ENCODE data around the gene PPTC7. TPM values are rescaled to one million over a fixed set of nuclear protein-coding genes. Genes with fewer than 3 reads are reported as not detected.
A peak's percentile ranks its signal among the peaks of the same experiment; 100 is the strongest.

PPTC7 gene
- total and polyA plus RNA-seq, 2 donors (not counting 1 experiment from before 2014, with no cell fraction given), result 6.9 to 12.5 TPM

DNA sequence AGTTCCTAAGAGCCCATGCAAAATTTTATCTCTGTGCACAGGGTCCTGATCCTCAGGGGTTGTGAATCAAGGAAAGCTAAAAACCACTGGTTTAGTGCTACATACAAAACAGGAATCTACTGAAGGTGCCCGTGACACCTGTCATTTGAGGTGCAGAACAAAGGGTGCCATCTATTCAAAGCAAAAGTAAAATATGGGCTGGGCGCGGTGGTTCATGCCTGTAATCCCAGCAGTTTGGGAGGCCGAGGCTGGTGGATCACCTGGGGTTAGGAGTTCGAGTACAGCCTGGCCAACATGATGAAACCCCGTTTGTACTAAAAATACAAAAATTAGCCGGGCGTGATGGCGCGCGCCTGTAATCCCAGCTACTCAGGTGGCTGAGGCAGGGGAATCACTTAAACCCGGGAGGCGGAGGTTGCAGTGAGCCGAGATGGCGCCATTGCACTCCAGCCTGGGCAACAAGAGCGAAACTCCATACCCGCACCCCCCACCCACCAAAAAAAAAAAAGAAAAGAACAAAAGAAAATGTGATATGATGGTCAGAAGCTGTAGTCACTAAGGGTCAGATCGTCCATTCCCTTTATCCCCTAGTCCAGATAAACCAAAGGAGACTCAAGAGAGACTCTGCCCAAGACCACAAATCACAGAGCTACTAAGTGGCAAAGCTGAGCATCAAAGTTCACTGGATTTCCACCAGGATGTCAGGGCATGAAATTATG, 3.4 kb downstream of the PPTC7 start:
- Histone ChIP-seq H3K9ac (ENCODE audit: insufficient read depth, low read length) (no peak overlapping the region), H2AFZ (ENCODE audit: low read length) (no peak overlapping the region), H3K79me2 (ENCODE audit: control insufficient read depth, insufficient read depth, low read length) (peaks cover 48% of the 10 kb centered on the region), H3K27me3 (ENCODE audit: control insufficient read depth, insufficient read depth, low read length) (no peaks in the 10 kb centered on the region), H3K36me3 (ENCODE audit: control insufficient read depth, insufficient read depth, low read length) (no peaks in the 10 kb centered on the region), H3K4me1 (ENCODE audit: control insufficient read depth, extremely low read depth, insufficient read depth, low read length) (peaks cover 10% of the 10 kb centered on the region), H3K27ac (ENCODE audit: insufficient read depth, low read length) (no peak overlapping the region), H4K20me1 (ENCODE audit: control insufficient read depth, extremely low read depth, insufficient read depth, low read length) (no peaks in the 10 kb centered on the region), H3K4me2 (ENCODE audit: extremely low read depth, insufficient read depth, low read length) (no peak overlapping the region), H3K4me3 (replicated peaks in 1 of 4; ENCODE audit: control extremely low read depth in 1 of 4, insufficient read depth in 1 of 4, low read depth in 3 of 4, low read length in 4 of 4) (no peak overlapping the region), H3K9me3 (ENCODE audit: control insufficient read depth, insufficient read depth, low read depth, low read length) (no peaks in the 10 kb centered on the region)
- TF ChIP-seq CTCF (conservative IDR thresholded peaks at IDR 0.05 in 1 of 2, IDR thresholded peaks at IDR 0.05 in 1 of 2; ENCODE audit: low read depth in 1 of 2, low read length in 2 of 2) (no peak), EZH2 (IDR thresholded peaks at IDR 0.05; ENCODE audit: low read length, missing control alignments) (no peak)
- DNase-seq (ENCODE audit: low read depth in 2 of 2), result no peak

- Histone ChIP-seq H3K9ac (ENCODE audit: insufficient read depth, low read length) (no peak overlapping the region), H3K36me3 (ENCODE audit: control insufficient read depth, insufficient read depth, low read length) (no peaks in the 10 kb centered on the region), H3K4me3 (replicated peaks in 1 of 4; ENCODE audit: control extremely low read depth in 1 of 4, insufficient read depth in 1 of 4, low read depth in 3 of 4, low read length in 4 of 4) (peak overlapping the region in 1 of 4 experiments; percentile 2), H4K20me1 (ENCODE audit: control insufficient read depth, extremely low read depth, insufficient read depth, low read length) (no peaks in the 10 kb centered on the region), H3K27ac (ENCODE audit: insufficient read depth, low read length) (peak overlapping the region; percentile 97), H3K27me3 (ENCODE audit: control insufficient read depth, insufficient read depth, low read length) (no peaks in the 10 kb centered on the region), H3K9me3 (ENCODE audit: control insufficient read depth, insufficient read depth, low read depth, low read length) (no peaks in the 10 kb centered on the region), H2AFZ (ENCODE audit: low read length) (no peak overlapping the region), H3K4me2 (ENCODE audit: extremely low read depth, insufficient read depth, low read length) (peak overlapping the region; percentile 74), H3K4me1 (ENCODE audit: control insufficient read depth, extremely low read depth, insufficient read depth, low read length) (peaks cover 10% of the 10 kb centered on the region), H3K79me2 (ENCODE audit: control insufficient read depth, insufficient read depth, low read length) (peaks cover 54% of the 10 kb centered on the region)
- no peak for TF ChIP-seq EZH2 (IDR thresholded peaks at IDR 0.05; ENCODE audit: low read length, missing control alignments)
- TF ChIP-seq CTCF (conservative IDR thresholded peaks at IDR 0.05 in 1 of 2, IDR thresholded peaks at IDR 0.05 in 1 of 2; ENCODE audit: low read depth in 1 of 2, low read length in 2 of 2), result no peak
- no peak for DNase-seq (ENCODE audit: low read depth in 2 of 2)
Measured at GRCh38 chr12:110578694-110579534, 4.2 kb downstream of the PPTC7 start.

All from fibroblast of lung (primary cell).